H1 (cell line): ENCODE data around the gene MAP3K13. TPM values are rescaled to one million over a fixed set of nuclear protein-coding genes. Genes with fewer than 3 reads are reported as not detected.

Experiments used
- CTCF ChIA-PET: fragments of 300-600 bp; sonication (Branson Sonifier 250); formaldehyde crosslinking; loops from one replicate; lab custom pipeline; 2021; ENCODE audit not compliant: partially characterized antibody; lab: Charles Lee
- POLR2A ChIA-PET: fragments of 300-600 bp; sonication (Branson Sonifier 250); formaldehyde crosslinking; loops from one replicate; lab custom pipeline; 2021; ENCODE audit warnings: inconsistent platforms; ENCODE audit not compliant: partially characterized antibody; lab: Charles Lee
- DNase-seq, 2 experiments: peaks; one replicate each; pipeline versions ENCODE4 v3.0.0 to v3.0.0-alpha.2; 2010 to 2022; ENCODE audit warnings: low spot score in 2 of 2, low read depth in 1 of 2, mixed read lengths in 1 of 2
- FAIRE-seq: peaks from 2 replicates; lab custom pipeline; 2011; peaks lifted over from hg19 to GRCh38; lab: Jason Lieb, UNC
- H2AFZ ChIP-seq: 2 replicates; pipeline ENCODE4 v1.8.1; 2012; ENCODE audit warnings: low read length, inconsistent platforms
- H2AK5ac ChIP-seq: 2 replicates; pipeline ENCODE4 v1.6.1; 2013; ENCODE audit warnings: low read depth, low read length
- H2BK120ac ChIP-seq: replicated peaks from 2 replicates; pipeline ENCODE3; 2013; ENCODE audit warnings: low read depth, low read length, inconsistent platforms
- H2BK12ac ChIP-seq: 2 replicates; pipeline ENCODE4 v1.6.1; 2013; ENCODE audit warnings: low read depth, low read length
- H2BK15ac ChIP-seq: 2 replicates; pipeline ENCODE4 v1.6.1; 2013; ENCODE audit warnings: low read length
- H2BK20ac ChIP-seq: 2 replicates; pipeline ENCODE4 v1.6.1; 2013; ENCODE audit warnings: low read length
- H2BK5ac ChIP-seq: 2 replicates; pipeline ENCODE4 v1.6.1; 2013; ENCODE audit warnings: low read depth, low read length
- H3K14ac ChIP-seq: 2 replicates; pipeline ENCODE4 v1.6.1; 2013; ENCODE audit warnings: inconsistent platforms; ENCODE audit not compliant: insufficient read length
- H3K18ac ChIP-seq: 2 replicates; pipeline ENCODE4 v1.6.1; 2013; ENCODE audit warnings: low read length; ENCODE audit errors: extremely low read depth
- H3K23ac ChIP-seq: 2 replicates; pipeline ENCODE4 v1.6.1; 2013; ENCODE audit warnings: inconsistent platforms; ENCODE audit not compliant: insufficient read length
- H3K23me2 ChIP-seq: 2 replicates; pipeline ENCODE4 v1.6.1; 2013; ENCODE audit warnings: low read depth, low read length
- H3K27ac ChIP-seq: 2 replicates; pipeline ENCODE4 v1.6.1; 2011; ENCODE audit warnings: low read depth, low read length, inconsistent platforms
- H3K27me3 ChIP-seq, 4 experiments: replicated peaks in 1 of 4; 1 replicate in 1 of 4; 2 replicates in 3 of 4; pipeline versions ENCODE4 v1.6.1 to v1.8.1; 2011 to 2013; ENCODE audit warnings: low read length in 3 of 4, mild to moderate bottlenecking in 3 of 4, inconsistent platforms in 2 of 4, mixed read lengths in 2 of 4, moderate library complexity in 1 of 4; ENCODE audit not compliant: control insufficient read depth in 3 of 4, insufficient read depth in 3 of 4; ENCODE audit errors: extremely low read depth in 1 of 4
- H3K36me3 ChIP-seq, 4 experiments: 2 replicates each; pipeline versions ENCODE4 v1.6.1 to v1.8.1; 2011 to 2013; ENCODE audit warnings: mild to moderate bottlenecking in 4 of 4, low read length in 3 of 4, moderate library complexity in 2 of 4, control low read depth in 1 of 4, inconsistent platforms in 1 of 4; ENCODE audit not compliant: insufficient read depth in 4 of 4, control insufficient read depth in 2 of 4
- H3K4ac ChIP-seq: replicated peaks from 2 replicates; pipeline ENCODE3; 2013; ENCODE audit warnings: low read length, low read depth, mixed read lengths, inconsistent platforms; ENCODE audit not compliant: insufficient read length
- H3K4me1 ChIP-seq, 4 experiments: replicated peaks in 1 of 4; 1 replicate in 1 of 4; 2 replicates in 3 of 4; pipeline versions ENCODE4 v1.6.1 to v1.8.1; 2011 to 2013; ENCODE audit warnings: low read length in 3 of 4, inconsistent platforms in 2 of 4, mixed read lengths in 1 of 4; ENCODE audit not compliant: insufficient read depth in 4 of 4, control insufficient read depth in 3 of 4
- H3K4me2 ChIP-seq, 2 experiments: 2 replicates each; pipeline versions ENCODE4 v1.6.1 to v1.8.1; 2011 to 2013; ENCODE audit warnings: low read depth in 2 of 2, low read length in 2 of 2, control low read depth in 1 of 2, inconsistent platforms in 1 of 2, mild to moderate bottlenecking in 1 of 2; ENCODE audit not compliant: insufficient read depth in 1 of 2
- H3K4me3 ChIP-seq, 4 experiments: fragments of 200-600, 300-600 bp in 1 of 4; sonication (generic), shearing (Covaris generic), sonication (Bioruptor Twin) in 1 of 4; 2 replicates each; pipeline versions ENCODE4 v1.5.1 to v1.8.1; 2011 to 2016; ENCODE audit warnings: low read length in 4 of 4, low read depth in 3 of 4, control low read depth in 2 of 4, inconsistent platforms in 2 of 4, mild to moderate bottlenecking in 2 of 4, mixed read lengths in 1 of 4, moderate library complexity in 1 of 4; ENCODE audit not compliant: insufficient read depth in 2 of 4; ENCODE audit errors: extremely low read depth in 1 of 4
- H3K56ac ChIP-seq: replicated peaks from 2 replicates; pipeline ENCODE3; 2013; ENCODE audit warnings: low read depth, mild to moderate bottlenecking, mixed read lengths, low read length, inconsistent platforms; ENCODE audit not compliant: insufficient read length
- H3K79me1 ChIP-seq: 2 replicates; pipeline ENCODE4 v1.6.1; 2013; ENCODE audit warnings: low read depth, low read length, control low read depth
- H3K79me2 ChIP-seq, 2 experiments: 2 replicates each; pipeline versions ENCODE4 v1.6.1 to v1.8.1; 2012 to 2013; ENCODE audit warnings: low read length in 2 of 2, mild to moderate bottlenecking in 2 of 2, inconsistent platforms in 1 of 2; ENCODE audit not compliant: insufficient read depth in 2 of 2, control insufficient read depth in 1 of 2
- H3K9ac ChIP-seq, 4 experiments: replicated peaks in 1 of 4; 1 replicate in 1 of 4; 2 replicates in 3 of 4; pipeline versions ENCODE4 v1.6.1 to v1.8.1; 2011 to 2013; ENCODE audit warnings: low read depth in 3 of 4, low read length in 3 of 4, control low read depth in 2 of 4, mild to moderate bottlenecking in 2 of 4, moderate library complexity in 2 of 4, inconsistent platforms in 1 of 4; ENCODE audit errors: extremely low read depth in 1 of 4
- H3K9me3 ChIP-seq, 2 experiments: 2 replicates each; pipeline versions ENCODE4 v1.6.1 to v1.8.1; 2012 to 2013; ENCODE audit warnings: mild to moderate bottlenecking in 2 of 2, moderate library complexity in 2 of 2, control low read depth in 1 of 2, inconsistent platforms in 1 of 2, low read depth in 1 of 2, low read length in 1 of 2, mixed read lengths in 1 of 2; ENCODE audit not compliant: insufficient read depth in 2 of 2
- H4K20me1 ChIP-seq, 2 experiments: replicated peaks in 1 of 2; 2 replicates each; pipeline versions ENCODE3 to v1.8.1; 2011 to 2013; ENCODE audit warnings: inconsistent platforms in 2 of 2, low read length in 2 of 2, mild to moderate bottlenecking in 1 of 2; ENCODE audit not compliant: insufficient read depth in 2 of 2, control insufficient read depth in 1 of 2
- H4K5ac ChIP-seq: 2 replicates; pipeline ENCODE4 v1.6.1; 2013; ENCODE audit warnings: low read length, low read depth, mixed read lengths, inconsistent platforms; ENCODE audit not compliant: insufficient read length
- H4K8ac ChIP-seq: 2 replicates; pipeline ENCODE4 v1.8.0; 2013; ENCODE audit warnings: mild to moderate bottlenecking, moderate library complexity, low read length, inconsistent platforms; ENCODE audit not compliant: insufficient read depth; ENCODE audit errors: extremely low read depth
- H4K91ac ChIP-seq: replicated peaks from 2 replicates; pipeline ENCODE3; 2013; ENCODE audit warnings: low read length, mixed read lengths, inconsistent platforms; ENCODE audit not compliant: insufficient read length
- ASH2L ChIP-seq: fragments of 200-600, 300-600 bp; sonication (generic); IDR thresholded peaks from one replicate; pipeline ENCODE4 v1.7.1; 2017; ENCODE audit warnings: low read length
- GABPA ChIP-seq: IDR thresholded peaks from 2 replicates; pipeline ENCODE4 v1.6.1; 2011; ENCODE audit warnings: mild to moderate bottlenecking, low read length, moderate library complexity, borderline replicate concordance; ENCODE audit not compliant: insufficient read depth
- GTF2F1 ChIP-seq: IDR thresholded peaks from 2 replicates; pipeline ENCODE4 v1.6.1; 2012; ENCODE audit warnings: low read depth, low read length, improper control_type of control experiment, borderline replicate concordance
- JUND ChIP-seq: IDR thresholded peaks from 2 replicates; pipeline ENCODE4 v1.6.1; 2011; ENCODE audit warnings: mild to moderate bottlenecking, improper control_type of control experiment, low read length
- KDM4A ChIP-seq: IDR thresholded peaks from one replicate; pipeline ENCODE4 v1.7.1; 2012; ENCODE audit warnings: low read depth, mild to moderate bottlenecking, moderate library complexity, low read length, inconsistent platforms; ENCODE audit not compliant: severe bottlenecking
- NANOG ChIP-seq: IDR thresholded peaks from 2 replicates; pipeline ENCODE4 v1.6.1; 2011; ENCODE audit warnings: low read length, low read depth, mild to moderate bottlenecking, inconsistent platforms; ENCODE audit not compliant: insufficient read depth, poor library complexity, severe bottlenecking
- NRF1 ChIP-seq: IDR thresholded peaks from 2 replicates; pipeline ENCODE4 v1.6.1; 2011; ENCODE audit warnings: mild to moderate bottlenecking, low read depth, low read length, improper control_type of control experiment
- RXRA ChIP-seq: IDR thresholded peaks from 2 replicates; pipeline ENCODE4 v1.6.1; 2011; ENCODE audit warnings: low read depth, mild to moderate bottlenecking, low read length, moderate library complexity; ENCODE audit not compliant: insufficient read depth
- TEAD4 ChIP-seq: IDR thresholded peaks from 2 replicates; pipeline ENCODE4 v1.6.1; 2012; ENCODE audit warnings: low read depth, low read length, inconsistent platforms, mixed read lengths
- YY1 ChIP-seq: IDR thresholded peaks from 2 replicates; pipeline ENCODE4 v1.6.1; 2011; ENCODE audit warnings: low read depth, mild to moderate bottlenecking, low read length
- WGBS, 2 experiments: shearing (Covaris generic) in 1 of 2; methylation state at CpG; one replicate each; pipeline versions ENCODE4 v1.1.6 to v1.1.7; 2013 to 2015; ENCODE audit warnings: low lambda C conversion rate in 2 of 2, mixed read lengths in 2 of 2, inconsistent platforms in 1 of 2, low coverage in 1 of 2, missing lambda C conversion rate in 1 of 2; ENCODE audit not compliant: insufficient replicate concordance in 2 of 2, insufficient coverage in 1 of 2, insufficient read length in 1 of 2; ENCODE audit errors: extremely low coverage in 1 of 2, missing lambda C conversion rate in 1 of 2; 5-methylcytosine and 5-hydroxymethylcytosine counted together
- polyA plus RNA-seq, 7 experiments: library from polyadenylated mRNA; depleted of rRNA in 3 of 7; stranded (reverse) in 5 of 7; unstranded in 2 of 7; fragments of >200 nt in 5 of 7; fragments of 200-250 nt in 2 of 7; gene quantifications; 1 replicate in 5 of 7; 2 replicates in 1 of 7; 4 replicates in 1 of 7; pipeline versions ENCODE4 v1.2.1 to v1.2.3, GENCODE V29; 2011 to 2013; ENCODE audit warnings: missing spikeins in 2 of 7, mixed read lengths in 2 of 7
- total RNA-seq: library from RNA; stranded (reverse); fragmentation: NEBNext Ultra II Directional; extraction: Animal tissue kit (Norgen Biotek cat#: 25700); gene quantifications from 2 replicates; pipeline ENCODE4 v1.2.1, GENCODE V29; 2021

Gene MAP3K13
- total and polyA plus RNA-seq, 2 of the 8 experiments (the other 6 are each of a cell fraction or from before 2014, with no cell fraction given), result 6.8 to 17.9 TPM

DNA sequence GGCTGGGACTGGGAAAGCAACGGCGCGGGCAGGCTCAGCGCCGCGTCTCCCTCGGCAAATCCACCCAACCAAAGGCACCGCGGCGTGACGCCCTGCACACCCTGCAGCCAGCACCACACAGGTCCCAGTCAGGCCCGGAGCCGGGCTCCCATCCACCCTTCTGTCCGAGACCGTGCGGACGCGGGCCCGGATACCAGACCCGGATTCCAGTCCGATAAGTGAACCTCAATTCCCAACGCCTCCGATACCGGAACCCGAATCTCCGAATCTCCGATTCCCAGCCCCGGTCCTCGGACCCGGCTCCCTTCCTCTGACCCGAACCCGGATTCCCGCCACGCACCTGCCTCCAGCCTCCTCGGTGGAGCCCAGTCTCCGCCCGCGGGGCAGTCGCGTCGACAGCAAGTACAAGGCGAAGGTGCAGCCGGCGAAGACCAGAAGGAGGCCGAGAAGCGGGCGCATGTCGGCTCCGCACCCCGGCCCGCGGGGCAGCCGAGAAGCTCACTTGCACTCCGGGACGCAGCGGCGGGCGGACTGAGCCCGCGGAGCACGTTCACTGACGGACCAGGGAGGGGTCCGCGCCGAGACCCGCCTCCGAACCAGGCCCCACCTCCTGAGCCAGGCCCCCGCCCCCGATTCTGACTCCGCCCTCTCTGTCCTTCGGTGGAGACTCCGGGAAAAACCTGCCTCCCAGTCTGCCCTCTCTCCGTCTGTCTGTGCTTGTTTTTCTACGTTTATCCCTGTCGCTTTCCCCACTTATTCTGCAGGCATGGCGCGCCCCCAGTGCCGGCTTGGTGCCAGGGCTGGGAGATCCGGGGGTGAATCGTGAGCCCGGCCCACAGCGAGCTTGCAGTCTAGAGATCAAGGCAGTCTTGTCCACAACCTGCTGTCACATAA, 135.8 kb downstream of the MAP3K13 start, which contains the start of gene TMEM41A:
TMEM41A (minus strand) TSS at position 533 of the 894 bp plus-strand sequence; CDS start at position 459, 74 bp downstream.
- Histone ChIP-seq H3K4ac (no peak within 1 kb of the TSS), H3K23ac (no peak within 1 kb of the TSS), H2BK5ac (peak within 1 kb of the TSS; percentile 89; the same call in 1 of the 2 replicates), H4K20me1 (peaks cover 5% of the 10 kb centered on the region in 2 experiments), H2BK12ac (no peak within 1 kb of the TSS; the same call in 1 of the 2 replicates), H3K79me1 (peaks cover 3% of the 10 kb centered on the region; the same call in 1 of the 2 replicates), H3K9me3 (no peaks in the 10 kb centered on the region), H3K9ac (peak within 1 kb of the TSS; percentile 84 to 93 (median 85)), H4K5ac (peak within 1 kb of the TSS; percentile 95), H3K36me3 (peaks cover 0 to 26% (median 13%) of the 10 kb centered on the region in 4 experiments; a peak in 6 of 8 replicates), H4K8ac (peak within 1 kb of the TSS; percentile 97), H2AFZ (peak within 1 kb of the TSS; percentile 82; the same call in 1 of the 2 replicates), H3K4me3 (peak within 1 kb of the TSS; percentile 90 to 98 (median 91)), H3K18ac (no peak within 1 kb of the TSS; the same call in 1 of the 2 replicates), H2BK20ac (no peak within 1 kb of the TSS), H4K91ac (no peak within 1 kb of the TSS), H3K4me2 (peak within 1 kb of the TSS; percentile 46 to 75), H3K14ac (no peak within 1 kb of the TSS), H3K23me2 (peaks cover 3% of the 10 kb centered on the region), H2BK15ac (no peak within 1 kb of the TSS), H2AK5ac (no peak within 1 kb of the TSS), H3K79me2 (peaks cover 0 to 10% of the 10 kb centered on the region in 2 experiments; a peak in 2 of 4 replicates), H3K27ac (peak within 1 kb of the TSS; percentile 66), H2BK120ac (no peak within 1 kb of the TSS), H3K4me1 (no peaks in the 10 kb centered on the region), H3K56ac (peak within 1 kb of the TSS; percentile 61), H3K27me3 (no peaks in the 10 kb centered on the region)
- ChIA-PET CTCF (interaction anchor here (1.2 to 1.4 kb wide), 3 partner anchors 41 to 77 kb away, joined by 3 to 6 read pairs (median 3); no protein-coding TSS in a partner anchor), POLR2A (interaction anchor here (0.6 to 1.5 kb wide), 23 partner anchors 9 to 161 kb away, joined by 3 to 9 read pairs (median 4); partner anchors contain the start of gene SENP2)
- DNase-seq (peak; percentile 73 to 98), FAIRE-seq (no peak)
- WGBS, 2 experiments, result 3% methylated on average over 65 of the region's 82 CpGs; no CpG with 5 or more reads in 1 of the 2 experiments
- TF ChIP-seq TEAD4 (peak; percentile 10; the same call in 1 of the 2 replicates), KDM4A (peak; percentile 95), YY1 (peak; percentile 82; the same call in 1 of the 2 replicates), JUND (peak; percentile 64; the same call in 1 of the 2 replicates), GABPA (peak; percentile 88; the same call in 1 of the 2 replicates), GTF2F1 (peak; percentile 84), ASH2L (peak; percentile 99), NANOG (no peak), RXRA (0 out of 2 replicates have a peak, but pooled peaks have one; percentile 58), NRF1 (no peak)
